T-helper 17 cell (primary cell): ENCODE results near the gene DGKB. TPM values are rescaled to one million over a fixed set of nuclear protein-coding genes. Genes with fewer than 3 reads are reported as not detected.

Source experiments
- ATAC-seq: fragments of 150-1000 bp; cut with Tn5 transposase; 2 replicates; pipeline ENCODE4 v1.10.0; 2021; ENCODE audit warnings: mild to moderate bottlenecking, moderate library complexity
- DNase-seq, 3 donors: peaks; one replicate each; pipeline versions ENCODE4 v3.0.0 to v3.0.0-alpha.2; 2020 to 2021
- H3K9me3 ChIP-seq: one replicate; pipeline ENCODE4 v1.7.0; 2013; ENCODE audit warnings: low read length, mild to moderate bottlenecking; ENCODE audit not compliant: control insufficient read depth, poor library complexity, severe bottlenecking
- H3K27ac Mint-ChIP-seq: one replicate; pipeline ENCODE4 v1.8.0; 2022; ENCODE audit warnings: mild to moderate bottlenecking, moderate library complexity, mixed read lengths
- H3K27me3 Mint-ChIP-seq: one replicate; pipeline ENCODE4 v1.8.0; 2022; ENCODE audit warnings: mixed read lengths
- H3K36me3 Mint-ChIP-seq: one replicate; pipeline ENCODE4 v1.8.0; 2022; ENCODE audit warnings: low read depth, mixed read lengths
- H3K4me1 Mint-ChIP-seq: one replicate; pipeline ENCODE4 v1.8.0; 2022; ENCODE audit warnings: mild to moderate bottlenecking, mixed read lengths
- H3K4me3 Mint-ChIP-seq: one replicate; pipeline ENCODE4 v1.8.0; 2022; ENCODE audit warnings: mild to moderate bottlenecking, moderate library complexity, mixed read lengths
- total RNA-seq, 4 donors: library from RNA in 2 of 4; stranded (reverse) in 2 of 4; gene quantifications; one replicate each; pipeline ENCODE4 v1.2.3 and lab custom pipeline; 2022 to 2026

Gene DGKB
- total RNA-seq, 2 donors from 2014 or later = not detected

GRCh38 chr7:14760730-14761478 lies 141.6 kb downstream of the DGKB start:
- Mint-ChIP-seq H3K27ac (no peak overlapping the region), H3K27me3 (no peaks in the 10 kb centered on the region), H3K4me3 (no peak overlapping the region), H3K4me1 (no peaks in the 10 kb centered on the region), H3K36me3 (no peaks in the 10 kb centered on the region)
- DNase-seq = no peak
- no peak for ATAC-seq
- no peaks in the 10 kb centered on the region for H3K9me3 ChIP-seq

- no peak overlapping the region for H3K27ac Mint-ChIP-seq
- ATAC-seq (no peak), DNase-seq (no peak)
- H3K36me3 Mint-ChIP-seq = no peaks in the 10 kb centered on the region
- H3K9me3 ChIP-seq = no peaks in the 10 kb centered on the region
- no peak overlapping the region for H3K4me3 Mint-ChIP-seq
- H3K27me3 Mint-ChIP-seq = no peaks in the 10 kb centered on the region
- no peaks in the 10 kb centered on the region for H3K4me1 Mint-ChIP-seq
Observed at GRCh38 chr7:14759785-14760184, 142.8 kb downstream of the DGKB start.

DNA sequence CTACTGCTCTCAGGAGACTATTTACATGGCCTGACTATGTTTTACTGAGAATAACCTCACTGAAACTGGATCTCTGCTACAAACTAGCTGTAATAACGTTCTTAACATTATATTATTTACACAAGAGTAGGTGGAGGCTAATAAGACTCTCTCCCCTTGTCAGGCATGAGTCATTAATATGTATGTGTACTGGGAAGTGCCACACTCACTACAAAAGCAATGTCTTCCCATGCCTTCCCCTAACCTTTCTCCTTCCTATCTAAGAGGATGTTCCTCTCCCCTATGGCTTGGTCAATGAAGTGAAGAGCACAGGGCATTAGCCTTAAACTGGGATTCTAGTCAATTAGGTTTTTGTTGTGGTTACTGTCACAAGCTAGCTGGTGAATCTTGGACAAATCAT lies 147.9 kb downstream of the DGKB start:
- no peaks in the 10 kb centered on the region for H3K36me3 Mint-ChIP-seq
- H3K4me3 Mint-ChIP-seq = no peak overlapping the region
- no peak overlapping the region for H3K27ac Mint-ChIP-seq
- H3K4me1 Mint-ChIP-seq = no peaks in the 10 kb centered on the region
- DNase-seq (no peak), ATAC-seq (no peak)
- H3K27me3 Mint-ChIP-seq = no peaks in the 10 kb centered on the region
- no peaks in the 10 kb centered on the region for H3K9me3 ChIP-seq

GRCh38 chr7:14752301-14752700 lies 150.2 kb downstream of the DGKB start:
- no peak for ATAC-seq
- no peaks in the 10 kb centered on the region for H3K36me3 Mint-ChIP-seq
- H3K4me1 Mint-ChIP-seq = no peaks in the 10 kb centered on the region
- no peak overlapping the region for H3K27ac Mint-ChIP-seq
- no peak overlapping the region for H3K4me3 Mint-ChIP-seq
- no peaks in the 10 kb centered on the region for H3K27me3 Mint-ChIP-seq
- DNase-seq = no peak
- no peaks in the 10 kb centered on the region for H3K9me3 ChIP-seq

DNA sequence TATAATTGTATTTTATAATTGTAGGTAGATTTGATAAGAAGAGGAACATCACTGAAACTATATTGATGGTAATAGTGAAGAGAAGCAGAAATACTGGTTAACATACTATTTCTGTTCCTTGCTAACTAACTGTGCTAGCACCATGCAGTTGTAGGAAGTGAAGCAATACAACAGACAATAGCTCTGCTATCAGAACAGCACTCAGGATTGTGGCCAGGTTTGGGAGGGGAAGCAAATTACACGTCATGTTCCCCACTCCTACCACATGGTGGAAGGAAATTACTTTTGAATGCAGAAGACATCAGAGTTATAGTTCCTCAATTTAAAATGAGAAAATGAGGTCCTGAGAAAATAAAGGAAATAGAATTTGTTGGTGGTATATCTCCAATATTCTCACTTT lies 151.1 kb downstream of the DGKB start:
- no peaks in the 10 kb centered on the region for H3K27me3 Mint-ChIP-seq
- no peaks in the 10 kb centered on the region for H3K4me1 Mint-ChIP-seq
- no peak overlapping the region for H3K4me3 Mint-ChIP-seq
- H3K27ac Mint-ChIP-seq = no peak overlapping the region
- no peak for DNase-seq
- H3K9me3 ChIP-seq = no peaks in the 10 kb centered on the region
- no peaks in the 10 kb centered on the region for H3K36me3 Mint-ChIP-seq
- ATAC-seq = no peak

- no peak overlapping the region for H3K27ac Mint-ChIP-seq
- H3K9me3 ChIP-seq = no peaks in the 10 kb centered on the region
- ATAC-seq (no peak), DNase-seq (no peak)
- no peak overlapping the region for H3K4me3 Mint-ChIP-seq
- no peaks in the 10 kb centered on the region for H3K4me1 Mint-ChIP-seq
- no peaks in the 10 kb centered on the region for H3K27me3 Mint-ChIP-seq
- no peaks in the 10 kb centered on the region for H3K36me3 Mint-ChIP-seq
Observed at GRCh38 chr7:14748461-14748860, 154.1 kb downstream of the DGKB start.

DNA sequence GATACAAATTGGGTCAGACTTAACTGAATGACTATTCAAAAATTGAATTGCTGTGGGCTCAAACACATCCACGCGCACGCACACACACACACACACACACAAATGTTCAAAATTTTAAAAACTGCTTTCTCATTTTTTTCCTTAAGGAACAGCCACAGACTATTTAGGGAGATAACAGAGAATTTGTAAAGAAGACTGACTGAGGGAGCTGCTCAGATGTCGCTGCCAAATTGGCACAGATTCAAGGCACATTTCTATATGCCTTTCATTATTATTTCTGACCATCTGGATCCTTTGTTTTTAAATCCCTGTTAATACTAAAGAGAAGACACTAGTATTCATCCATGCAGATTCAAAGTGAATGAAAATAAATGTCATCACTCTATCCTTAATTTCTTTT lies 154.8 kb downstream of the DGKB start:
- H3K4me3 Mint-ChIP-seq = no peak overlapping the region
- no peaks in the 10 kb centered on the region for H3K36me3 Mint-ChIP-seq
- ATAC-seq (no peak), DNase-seq (no peak)
- H3K9me3 ChIP-seq = no peaks in the 10 kb centered on the region
- H3K27me3 Mint-ChIP-seq = no peaks in the 10 kb centered on the region
- H3K27ac Mint-ChIP-seq = no peak overlapping the region
- H3K4me1 Mint-ChIP-seq = no peaks in the 10 kb centered on the region

DNA sequence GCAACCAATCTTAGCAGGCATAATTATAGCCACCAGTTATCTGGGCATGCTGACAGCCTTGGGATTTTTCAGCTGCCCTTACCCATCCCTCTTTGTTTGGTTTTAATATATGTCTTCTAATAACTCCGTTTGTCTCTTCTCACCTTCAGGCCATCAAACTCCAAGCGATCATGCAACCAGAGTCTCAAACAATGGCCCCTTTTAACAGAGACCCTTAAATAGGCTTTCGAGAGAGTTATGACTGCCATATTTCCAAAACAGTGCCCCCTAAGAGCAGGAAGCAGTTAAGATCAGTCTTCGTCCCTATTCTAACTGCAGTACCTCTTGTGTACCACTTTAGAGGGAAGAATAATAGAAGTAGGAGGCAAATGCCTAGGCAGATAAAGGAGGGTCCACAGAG lies 157.5 kb downstream of the DGKB start:
- no peaks in the 10 kb centered on the region for H3K9me3 ChIP-seq
- no peaks in the 10 kb centered on the region for H3K4me1 Mint-ChIP-seq
- H3K36me3 Mint-ChIP-seq = no peaks in the 10 kb centered on the region
- H3K27ac Mint-ChIP-seq = no peak overlapping the region
- DNase-seq (no peak), ATAC-seq (no peak)
- H3K27me3 Mint-ChIP-seq = no peaks in the 10 kb centered on the region
- no peak overlapping the region for H3K4me3 Mint-ChIP-seq

DNA sequence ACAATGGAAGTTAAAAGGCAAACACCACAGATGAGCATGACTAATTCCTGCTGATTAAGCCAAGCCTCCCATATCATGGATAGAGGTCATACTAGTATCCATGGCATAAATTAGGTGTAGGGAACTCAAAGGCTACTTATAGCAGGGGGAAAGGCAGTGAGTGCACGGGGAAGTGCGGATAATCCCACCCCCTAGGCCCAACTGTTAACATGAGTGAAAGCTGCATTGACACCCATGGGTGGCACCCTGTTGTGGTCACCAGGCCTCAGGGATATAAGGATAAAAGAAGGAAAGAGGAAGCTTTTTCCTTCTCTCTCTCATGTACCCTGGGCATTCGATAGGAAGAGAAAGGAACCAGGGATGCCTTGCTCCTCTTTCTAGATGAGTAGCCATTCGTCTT lies 161.9 kb downstream of the DGKB start:
- H3K36me3 Mint-ChIP-seq = no peaks in the 10 kb centered on the region
- H3K4me3 Mint-ChIP-seq = no peak overlapping the region

GRCh38 chr7:14739841-14740185 lies 162.7 kb downstream of the DGKB start:
- Mint-ChIP-seq H3K36me3 (no peaks in the 10 kb centered on the region), H3K27ac (no peak overlapping the region), H3K4me3 (no peak overlapping the region), H3K4me1 (peaks cover 3% of the 10 kb centered on the region), H3K27me3 (no peaks in the 10 kb centered on the region)
- no peaks in the 10 kb centered on the region for H3K9me3 ChIP-seq
- ATAC-seq (no peak), DNase-seq (no peak)

More for the DNA sequence above, 161.9 kb downstream of the DGKB start:
- ATAC-seq (no peak), DNase-seq (no peak)
- H3K27ac Mint-ChIP-seq = no peak overlapping the region
- no peaks in the 10 kb centered on the region for H3K9me3 ChIP-seq
- H3K27me3 Mint-ChIP-seq = no peaks in the 10 kb centered on the region
- peaks cover 3% of the 10 kb centered on the region for H3K4me1 Mint-ChIP-seq

DNA sequence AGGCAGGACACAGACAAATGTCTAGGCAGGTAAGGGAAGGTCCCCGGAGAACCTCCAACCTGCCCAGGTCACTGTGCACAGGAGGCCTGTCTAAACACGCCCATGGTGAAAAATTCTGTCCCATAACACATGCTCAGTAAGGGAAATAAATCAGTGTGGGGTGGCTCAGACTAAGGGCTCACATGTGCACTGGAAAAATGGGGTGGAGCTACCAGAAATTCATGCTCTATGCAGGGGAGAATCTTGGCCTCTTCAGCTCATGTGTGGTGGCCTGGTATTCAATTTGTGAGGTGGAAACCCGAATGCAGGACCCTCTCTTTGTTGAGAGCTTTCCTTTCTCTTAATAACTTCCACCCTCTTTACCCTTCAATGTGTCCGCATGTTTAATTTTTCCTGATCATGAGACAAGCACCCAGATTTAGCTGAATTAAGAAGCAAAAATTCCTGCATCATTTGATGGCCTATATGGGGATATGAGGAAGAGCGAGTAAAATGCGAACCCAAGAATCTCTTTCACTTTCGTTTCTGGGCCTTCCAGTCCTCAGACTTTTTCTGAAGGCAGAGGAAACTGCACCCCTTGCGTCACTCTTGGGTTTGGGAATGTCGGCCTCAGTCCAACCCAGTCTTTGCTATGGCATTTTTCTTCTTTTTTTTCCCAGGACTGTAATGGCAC lies 163.2 kb downstream of the DGKB start:
- H3K4me1 Mint-ChIP-seq = peaks cover 3% of the 10 kb centered on the region
- DNase-seq (no peak), ATAC-seq (no peak)
- no peaks in the 10 kb centered on the region for H3K36me3 Mint-ChIP-seq
- H3K9me3 ChIP-seq = no peaks in the 10 kb centered on the region
- H3K27me3 Mint-ChIP-seq = no peaks in the 10 kb centered on the region
- peak overlapping the region; percentile 3 for H3K4me3 Mint-ChIP-seq
- H3K27ac Mint-ChIP-seq = no peak overlapping the region

DNA sequence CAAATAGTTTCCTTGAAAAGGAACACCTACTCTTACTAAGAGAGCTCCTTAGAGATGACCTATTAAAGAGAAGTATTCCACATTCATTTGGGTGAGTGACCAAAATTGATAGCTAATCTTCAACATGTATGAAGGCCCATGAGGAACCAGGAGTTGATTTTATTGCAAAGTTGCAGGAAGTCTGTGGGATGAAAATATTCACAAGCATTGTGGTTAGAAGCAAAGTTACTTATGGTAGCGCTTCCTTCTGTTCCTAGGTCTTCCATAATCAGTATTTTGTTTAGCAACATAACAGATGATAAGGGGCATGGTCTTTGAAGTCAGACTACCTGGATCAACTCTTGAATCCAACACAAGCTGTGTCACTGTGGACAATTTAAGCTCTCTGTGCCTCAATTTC lies 164.5 kb downstream of the DGKB start:
- ATAC-seq (no peak), DNase-seq (no peak)
- no peaks in the 10 kb centered on the region for H3K9me3 ChIP-seq
- no peaks in the 10 kb centered on the region for H3K27me3 Mint-ChIP-seq
- H3K4me1 Mint-ChIP-seq = peaks cover 3% of the 10 kb centered on the region
- no peak overlapping the region for H3K27ac Mint-ChIP-seq
- H3K4me3 Mint-ChIP-seq = no peak overlapping the region
- H3K36me3 Mint-ChIP-seq = no peaks in the 10 kb centered on the region

DNA sequence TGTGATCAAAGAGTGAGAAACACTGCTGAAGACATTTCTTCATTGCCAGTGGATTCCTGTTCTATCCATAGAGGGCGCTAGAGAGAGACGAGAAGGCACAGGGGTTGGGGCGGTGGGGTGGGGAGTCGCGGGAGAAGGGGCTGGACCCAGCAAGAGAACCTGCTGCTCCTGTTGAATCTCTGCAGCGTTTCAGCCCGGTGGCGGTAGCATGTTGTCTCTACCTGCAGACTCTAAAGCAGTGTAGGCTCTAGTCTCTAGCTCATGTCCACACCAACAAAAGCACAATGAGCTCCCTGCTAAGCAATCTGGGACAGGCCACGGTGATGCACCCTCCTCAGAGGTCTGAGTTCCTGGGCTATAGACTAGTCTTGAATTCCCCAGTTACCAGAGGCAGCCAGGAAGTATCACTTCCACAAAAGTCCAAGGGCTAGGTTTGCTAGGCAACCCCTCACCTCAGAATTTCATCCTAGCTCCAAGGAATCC lies 167.7 kb downstream of the DGKB start:
- H3K4me3 Mint-ChIP-seq = no peak overlapping the region
- ATAC-seq = no peak
- no peak for DNase-seq
- no peaks in the 10 kb centered on the region for H3K36me3 Mint-ChIP-seq
- H3K27me3 Mint-ChIP-seq = no peaks in the 10 kb centered on the region
- no peaks in the 10 kb centered on the region for H3K9me3 ChIP-seq
- H3K4me1 Mint-ChIP-seq = peaks cover 3% of the 10 kb centered on the region
- no peak overlapping the region for H3K27ac Mint-ChIP-seq

GRCh38 chr7:14720785-14721184 lies 181.8 kb downstream of the DGKB start:
- no peaks in the 10 kb centered on the region for H3K9me3 ChIP-seq
- DNase-seq = no peak
- no peak overlapping the region for H3K27ac Mint-ChIP-seq
- no peak overlapping the region for H3K4me3 Mint-ChIP-seq
- peaks cover 11% of the 10 kb centered on the region for H3K27me3 Mint-ChIP-seq
- no peaks in the 10 kb centered on the region for H3K36me3 Mint-ChIP-seq
- no peaks in the 10 kb centered on the region for H3K4me1 Mint-ChIP-seq
- no peak for ATAC-seq
